OCI-LY7 (cell line): ENCODE results near the gene GTSF1L.

ENCODE experiments used
- EZH2phosphoT487 ChIP-seq: fragments of 200-600 bp; sonication (generic); IDR thresholded peaks from 2 replicates; pipeline ENCODE4 v1.6.1; 2018; ENCODE audit warnings: low read depth, borderline replicate concordance, mild to moderate bottlenecking, mixed run types, antibody characterized with exemption, low read length, moderate library complexity, mixed read lengths
- TF ChIP-seq, protein P1 (sequence below): fragments of 200-600 bp; sonication (generic); conservative IDR thresholded peaks from 2 replicates; pipeline ENCODE4 v1.5.1; 2014; ENCODE audit warnings: mild to moderate bottlenecking, antibody characterized with exemption, low read length, moderate library complexity, mixed read lengths

- TF ChIP-seq, protein P1, sequence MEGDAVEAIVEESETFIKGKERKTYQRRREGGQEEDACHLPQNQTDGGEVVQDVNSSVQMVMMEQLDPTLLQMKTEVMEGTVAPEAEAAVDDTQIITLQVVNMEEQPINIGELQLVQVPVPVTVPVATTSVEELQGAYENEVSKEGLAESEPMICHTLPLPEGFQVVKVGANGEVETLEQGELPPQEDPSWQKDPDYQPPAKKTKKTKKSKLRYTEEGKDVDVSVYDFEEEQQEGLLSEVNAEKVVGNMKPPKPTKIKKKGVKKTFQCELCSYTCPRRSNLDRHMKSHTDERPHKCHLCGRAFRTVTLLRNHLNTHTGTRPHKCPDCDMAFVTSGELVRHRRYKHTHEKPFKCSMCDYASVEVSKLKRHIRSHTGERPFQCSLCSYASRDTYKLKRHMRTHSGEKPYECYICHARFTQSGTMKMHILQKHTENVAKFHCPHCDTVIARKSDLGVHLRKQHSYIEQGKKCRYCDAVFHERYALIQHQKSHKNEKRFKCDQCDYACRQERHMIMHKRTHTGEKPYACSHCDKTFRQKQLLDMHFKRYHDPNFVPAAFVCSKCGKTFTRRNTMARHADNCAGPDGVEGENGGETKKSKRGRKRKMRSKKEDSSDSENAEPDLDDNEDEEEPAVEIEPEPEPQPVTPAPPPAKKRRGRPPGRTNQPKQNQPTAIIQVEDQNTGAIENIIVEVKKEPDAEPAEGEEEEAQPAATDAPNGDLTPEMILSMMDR, result peak; percentile 61
- TF ChIP-seq EZH2phosphoT487, result no peak
Measured at GRCh38 chr20:43681468-43681942, 45.3 kb downstream of the GTSF1L start.
